K562 (cell line): ENCODE measurements around the gene EXOC4. TPM values are rescaled to one million over a fixed set of nuclear protein-coding genes. Genes with fewer than 3 reads are reported as not detected.

Source experiments
- CBX5 ChIP-seq: IDR thresholded peaks from 2 replicates; pipeline ENCODE4 v1.6.1; 2014; ENCODE audit warnings: low read depth, borderline replicate concordance
- CHD2 ChIP-seq: IDR thresholded peaks from 2 replicates; pipeline ENCODE4 v1.6.1; 2011; ENCODE audit warnings: low read depth, low read length
- ELF2 ChIP-seq: fragments of 250-450 bp; sonication (Bioruptor Pico); IDR thresholded peaks from 2 replicates; pipeline ENCODE4 v1.5.0; 2021; ENCODE audit warnings: mild to moderate bottlenecking
- EP300 ChIP-seq: IDR thresholded peaks from 2 replicates; pipeline ENCODE4 v1.6.1; 2012; ENCODE audit warnings: low read length, improper control_type of control experiment
- ETS2 ChIP-seq: IDR thresholded peaks from 2 replicates; pipeline ENCODE4 v1.6.1; 2016; ENCODE audit warnings: borderline replicate concordance, missing genetic modification characterization, mild to moderate bottlenecking, moderate library complexity, missing compliant biosample characterization; ENCODE audit not compliant: poor library complexity, severe bottlenecking
- GABPA ChIP-seq: fragments of 200-800 bp; sonication (Bioruptor generic); conservative IDR thresholded peaks from 2 replicates; pipeline ENCODE4 v1.6.1; 2016; ENCODE audit warnings: low read depth, missing genetic modification characterization, missing compliant biosample characterization
- ILF3 ChIP-seq: fragments of 450-650 bp; IDR thresholded peaks from 2 replicates; pipeline ENCODE4 v1.6.1; 2018; ENCODE audit warnings: antibody characterized with exemption, mild to moderate bottlenecking, moderate library complexity, borderline replicate concordance
- JUND ChIP-seq, 2 experiments: IDR thresholded peaks; 2 replicates in 1 of 2; 3 replicates in 1 of 2; pipeline ENCODE4 v1.6.1; 2011; ENCODE audit warnings: borderline replicate concordance in 2 of 2, low read depth in 2 of 2, low read length in 2 of 2, improper control_type of control experiment in 1 of 2, missing biosample characterization in 1 of 2, missing genetic modification characterization in 1 of 2, missing genetic modification reagents in 1 of 2
- MECOM ChIP-seq: fragments of 250-450 bp; sonication (Bioruptor Pico); IDR thresholded peaks from 2 replicates; pipeline ENCODE4 v1.8.0; 2022; ENCODE audit warnings: inconsistent platforms
- MED1 ChIP-seq: sonication (generic); formaldehyde crosslinking; IDR thresholded peaks from 2 replicates; pipeline ENCODE4 v1.8.1; 2023; ENCODE audit warnings: missing genetic modification reagents, borderline replicate concordance
- NFRKB ChIP-seq: fragments of 450-650 bp; IDR thresholded peaks from 2 replicates; pipeline ENCODE4 v1.6.1; 2016; ENCODE audit warnings: low read depth
- NFYB ChIP-seq: IDR thresholded peaks from 2 replicates; pipeline ENCODE4 v1.6.1; 2011; ENCODE audit warnings: mild to moderate bottlenecking, moderate library complexity; ENCODE audit not compliant: insufficient read length; ENCODE audit errors: extremely low read depth
- OTX1 ChIP-seq: fragments of 450-650 bp; formaldehyde crosslinking; IDR thresholded peaks from 2 replicates; pipeline ENCODE4 v1.4.0; 2022; ENCODE audit warnings: mild to moderate bottlenecking
- POLR2AphosphoS5 ChIP-seq: IDR thresholded peaks from 2 replicates; pipeline ENCODE4 v1.6.1; 2011; ENCODE audit warnings: mild to moderate bottlenecking, low read depth, low read length, moderate library complexity; ENCODE audit not compliant: control insufficient read depth, insufficient read depth
- RBBP5 ChIP-seq: fragments of 200-600 bp; sonication (generic); IDR thresholded peaks from 2 replicates; pipeline ENCODE4 v1.6.1; 2012; ENCODE audit warnings: borderline replicate concordance, mild to moderate bottlenecking, low read length, control low read depth, inconsistent platforms; ENCODE audit not compliant: insufficient read depth, poor library complexity, severe bottlenecking
- SIX5 ChIP-seq, 2 experiments: IDR thresholded peaks; 2 replicates each; pipeline ENCODE4 v1.6.1; 2011; ENCODE audit warnings: low read length in 2 of 2, borderline replicate concordance in 1 of 2, low read depth in 1 of 2, mild to moderate bottlenecking in 1 of 2, moderate library complexity in 1 of 2; ENCODE audit not compliant: insufficient read depth in 1 of 2
- TAL1 ChIP-seq: fragments of 450-650 bp; IDR thresholded peaks from 2 replicates; pipeline ENCODE4 v1.6.1; 2016; ENCODE audit warnings: mild to moderate bottlenecking
- TCFL5 ChIP-seq: fragments of 250-450 bp; sonication (Bioruptor Pico); conservative IDR thresholded peaks from 2 replicates; pipeline ENCODE4 v1.6.1; 2021; ENCODE audit warnings: mild to moderate bottlenecking, moderate library complexity, matching md5 sums
- ZKSCAN8 ChIP-seq: fragments of 200-800 bp; sonication (Bioruptor generic); IDR thresholded peaks from 2 replicates; pipeline ENCODE4 v1.6.1; 2016; ENCODE audit warnings: missing genetic modification characterization, missing compliant biosample characterization
- ZNF76 ChIP-seq: fragments of 250-450 bp; sonication (Bioruptor Pico); IDR thresholded peaks from 2 replicates; pipeline ENCODE4 v1.4.0; 2020; ENCODE audit warnings: mild to moderate bottlenecking, moderate library complexity, borderline replicate concordance
- polyA plus RNA-seq, 8 experiments: library from polyadenylated mRNA; depleted of rRNA in 4 of 8; stranded (reverse) in 5 of 8; unstranded in 3 of 8; fragments of >200 nt; fragmentation: Nextera tagmentation in 2 of 8; fragmentation: Illumina TruSeq in 1 of 8; extraction: Ambion mirVana in 2 of 8; extraction: Trizol in 1 of 8; gene quantifications; 2 replicates each; pipeline versions ENCODE4 v1.2.1 to v1.2.3, GENCODE V29; 2011 to 2014; ENCODE audit warnings: inconsistent platforms in 1 of 8, missing spikeins in 1 of 8
- total RNA-seq, 7 experiments: library from RNA; depleted of rRNA in 6 of 7; stranded (reverse); fragments of >200 nt in 6 of 7; fragmentation: Illumina TruSeq in 2 of 7; extraction: Trizol in 2 of 7; gene quantifications; 2 replicates each; pipeline versions ENCODE4 v1.2.1 to v1.2.3, GENCODE V29; 2011 to 2021; ENCODE audit warnings: low replicate concordance in 1 of 7
- TF ChIP-seq, protein P1 (sequence below): sonication (generic); formaldehyde crosslinking; IDR thresholded peaks from 2 replicates; pipeline ENCODE4 v1.8.1; 2022; ENCODE audit warnings: missing genetic modification reagents
- TF ChIP-seq, protein P2 (sequence below): fragments of 200-400 bp; formaldehyde crosslinking; IDR thresholded peaks from 2 replicates; pipeline ENCODE4 v1.6.1; 2017; ENCODE audit warnings: mild to moderate bottlenecking, low read depth, low read length, moderate library complexity
- TF ChIP-seq, protein P3 (sequence below): fragments of 450-650 bp; formaldehyde crosslinking; IDR thresholded peaks from 2 replicates; pipeline ENCODE4 v1.4.0; 2022; ENCODE audit warnings: missing genetic modification characterization

The EXOC4 gene
- total and polyA plus RNA-seq, 9 of the 15 experiments (the other 6 are each of a cell fraction or from before 2014, with no cell fraction given): 18.5 to 73.1 (median 46.6) TPM

DNA sequence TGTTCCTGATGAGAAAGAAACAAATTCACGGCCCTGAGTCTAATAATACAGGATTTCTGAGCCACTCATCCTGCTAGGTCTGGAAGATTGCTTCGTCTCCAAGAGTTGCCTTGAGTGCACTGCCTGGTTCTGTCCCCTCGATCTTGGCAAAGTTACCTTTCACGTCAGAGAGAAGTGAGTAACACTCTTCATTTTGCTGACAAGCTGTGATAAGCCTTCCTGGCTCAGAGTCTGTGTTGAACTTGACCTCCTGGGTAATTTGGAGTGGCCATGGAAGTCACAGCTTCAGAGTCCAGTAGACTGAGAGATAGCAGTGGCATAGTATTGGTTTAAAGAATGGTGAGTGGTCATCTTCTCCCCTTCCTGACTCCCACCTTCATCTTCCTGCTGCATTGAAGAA, 809.6 kb downstream of the EXOC4 start (continued):
- TF ChIP-seq, protein P1, sequence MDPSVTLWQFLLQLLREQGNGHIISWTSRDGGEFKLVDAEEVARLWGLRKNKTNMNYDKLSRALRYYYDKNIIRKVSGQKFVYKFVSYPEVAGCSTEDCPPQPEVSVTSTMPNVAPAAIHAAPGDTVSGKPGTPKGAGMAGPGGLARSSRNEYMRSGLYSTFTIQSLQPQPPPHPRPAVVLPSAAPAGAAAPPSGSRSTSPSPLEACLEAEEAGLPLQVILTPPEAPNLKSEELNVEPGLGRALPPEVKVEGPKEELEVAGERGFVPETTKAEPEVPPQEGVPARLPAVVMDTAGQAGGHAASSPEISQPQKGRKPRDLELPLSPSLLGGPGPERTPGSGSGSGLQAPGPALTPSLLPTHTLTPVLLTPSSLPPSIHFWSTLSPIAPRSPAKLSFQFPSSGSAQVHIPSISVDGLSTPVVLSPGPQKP: no peak
- TF ChIP-seq CBX5: 0 out of 2 replicates have a peak, but pooled peaks have one; percentile 14
- TF ChIP-seq ZKSCAN8: no peak
- no peak for TF ChIP-seq NFRKB
- TF ChIP-seq ETS2: no peak
- TF ChIP-seq MECOM (CRISPR knock-in tag): no peak
- TF ChIP-seq, protein P2, sequence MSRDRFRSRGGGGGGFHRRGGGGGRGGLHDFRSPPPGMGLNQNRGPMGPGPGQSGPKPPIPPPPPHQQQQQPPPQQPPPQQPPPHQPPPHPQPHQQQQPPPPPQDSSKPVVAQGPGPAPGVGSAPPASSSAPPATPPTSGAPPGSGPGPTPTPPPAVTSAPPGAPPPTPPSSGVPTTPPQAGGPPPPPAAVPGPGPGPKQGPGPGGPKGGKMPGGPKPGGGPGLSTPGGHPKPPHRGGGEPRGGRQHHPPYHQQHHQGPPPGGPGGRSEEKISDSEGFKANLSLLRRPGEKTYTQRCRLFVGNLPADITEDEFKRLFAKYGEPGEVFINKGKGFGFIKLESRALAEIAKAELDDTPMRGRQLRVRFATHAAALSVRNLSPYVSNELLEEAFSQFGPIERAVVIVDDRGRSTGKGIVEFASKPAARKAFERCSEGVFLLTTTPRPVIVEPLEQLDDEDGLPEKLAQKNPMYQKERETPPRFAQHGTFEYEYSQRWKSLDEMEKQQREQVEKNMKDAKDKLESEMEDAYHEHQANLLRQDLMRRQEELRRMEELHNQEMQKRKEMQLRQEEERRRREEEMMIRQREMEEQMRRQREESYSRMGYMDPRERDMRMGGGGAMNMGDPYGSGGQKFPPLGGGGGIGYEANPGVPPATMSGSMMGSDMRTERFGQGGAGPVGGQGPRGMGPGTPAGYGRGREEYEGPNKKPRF: no peak
- no peak for TF ChIP-seq ELF2 (CRISPR knock-in tag)
- TF ChIP-seq TCFL5 (CRISPR knock-in tag): no peak
- TF ChIP-seq EP300: peak; percentile 14; the same call in 1 of the 2 replicates
- no peak for TF ChIP-seq NFYB
- TF ChIP-seq, protein P3, sequence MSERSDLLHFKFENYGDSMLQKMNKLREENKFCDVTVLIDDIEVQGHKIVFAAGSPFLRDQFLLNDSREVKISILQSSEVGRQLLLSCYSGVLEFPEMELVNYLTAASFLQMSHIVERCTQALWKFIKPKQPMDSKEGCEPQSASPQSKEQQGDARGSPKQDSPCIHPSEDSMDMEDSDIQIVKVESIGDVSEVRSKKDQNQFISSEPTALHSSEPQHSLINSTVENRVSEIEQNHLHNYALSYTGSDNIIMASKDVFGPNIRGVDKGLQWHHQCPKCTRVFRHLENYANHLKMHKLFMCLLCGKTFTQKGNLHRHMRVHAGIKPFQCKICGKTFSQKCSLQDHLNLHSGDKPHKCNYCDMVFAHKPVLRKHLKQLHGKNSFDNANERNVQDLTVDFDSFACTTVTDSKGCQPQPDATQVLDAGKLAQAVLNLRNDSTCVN: no peak
- 0 out of 2 replicates have a peak, but pooled peaks have one; percentile 37 for TF ChIP-seq POLR2AphosphoS5
- no peak for TF ChIP-seq RBBP5
- no peak for TF ChIP-seq GABPA (tag)
- peak; percentile 45; the same call in 1 of the 2 replicates for TF ChIP-seq TAL1
- no peak for TF ChIP-seq ILF3
- no peak for TF ChIP-seq CHD2
- TF ChIP-seq JUND (IDR thresholded peaks at IDR 0.05; ENCODE audit: borderline replicate concordance, low read depth, low read length): peak; percentile 74; the same call in 1 of the 2 replicates
- peak; percentile 72; the same call in 1 of the 3 replicates for TF ChIP-seq JUND (tag; IDR thresholded peaks at IDR 0.05; ENCODE audit: borderline replicate concordance, low read depth, low read length)
- TF ChIP-seq OTX1: no peak
- no peak for TF ChIP-seq MED1 (CRISPR knock-in tag)
- no peak for TF ChIP-seq SIX5 (IDR thresholded peaks at IDR 0.05; ENCODE audit: borderline replicate concordance in 1 of 2, insufficient read depth in 1 of 2, low read depth in 1 of 2, low read length in 2 of 2)
- no peak for TF ChIP-seq ZNF76
